Measurements from ENCODE around the gene GNAI1. TPM values are rescaled to one million over a fixed set of nuclear protein-coding genes. Genes with fewer than 3 reads are reported as not detected.

Gene GNAI1
- 23.2 and 25.8 TPM in 2 replicates for total RNA-seq

DNA sequence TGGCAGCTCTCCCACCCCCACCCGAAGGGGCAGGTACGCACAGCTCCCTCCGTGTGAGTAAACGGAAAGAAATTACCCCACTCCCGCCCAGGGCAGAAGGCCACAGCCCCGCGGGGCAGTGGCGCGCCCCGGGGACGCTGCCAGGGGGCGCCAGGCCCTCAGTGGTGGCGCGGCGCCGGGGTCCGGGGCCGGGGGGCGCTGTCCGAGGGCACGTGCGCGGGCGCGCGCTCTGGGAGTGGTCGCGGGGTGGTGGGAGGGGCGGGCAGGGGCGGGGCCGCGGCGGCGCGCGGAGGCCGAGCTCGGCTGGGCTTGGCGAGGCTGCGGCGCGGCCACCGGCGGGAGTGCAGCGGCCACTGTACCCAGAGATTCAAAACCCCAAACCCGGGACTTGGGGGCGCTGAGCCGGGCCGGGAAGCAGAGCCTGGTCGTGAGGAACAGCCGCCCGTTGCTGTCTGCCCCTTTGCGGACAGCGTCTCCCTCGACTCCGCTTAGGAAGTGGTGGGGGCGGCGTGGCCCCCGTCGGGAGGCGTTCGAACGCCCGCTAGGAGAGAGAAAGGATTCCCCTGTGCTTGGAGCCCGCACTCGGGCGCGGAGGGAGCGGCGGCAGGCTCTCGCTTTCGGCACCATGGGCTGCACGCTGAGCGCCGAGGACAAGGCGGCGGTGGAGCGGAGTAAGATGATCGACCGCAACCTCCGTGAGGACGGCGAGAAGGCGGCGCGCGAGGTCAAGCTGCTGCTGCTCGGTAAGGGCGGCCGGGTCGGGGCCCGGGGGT is at the start of gene GNAI1:
TSS of gene GNAI1 (plus strand) at position 296 of the 773 bp plus-strand sequence. CDS start at position 626, 330 bp downstream.

